SU-DHL-6 (cell line): ENCODE measurements around the gene SAMD4B.

Source experiments
- CTCF ChIP-seq: fragments of 200-600 bp; sonication (generic); IDR thresholded peaks from one replicate; pipeline ENCODE4 v1.5.1; 2017; ENCODE audit warnings: antibody characterized with exemption, mild to moderate bottlenecking, low read length, moderate library complexity; ENCODE audit not compliant: insufficient read depth, poor library complexity, severe bottlenecking
- EZH2phosphoT487 ChIP-seq: fragments of 200-600 bp; sonication (generic), shearing (Covaris generic); conservative IDR thresholded peaks from 2 replicates; pipeline ENCODE4 v1.6.1; 2018; ENCODE audit warnings: mild to moderate bottlenecking, antibody characterized with exemption, low read length, moderate library complexity, mixed read lengths

DNA sequence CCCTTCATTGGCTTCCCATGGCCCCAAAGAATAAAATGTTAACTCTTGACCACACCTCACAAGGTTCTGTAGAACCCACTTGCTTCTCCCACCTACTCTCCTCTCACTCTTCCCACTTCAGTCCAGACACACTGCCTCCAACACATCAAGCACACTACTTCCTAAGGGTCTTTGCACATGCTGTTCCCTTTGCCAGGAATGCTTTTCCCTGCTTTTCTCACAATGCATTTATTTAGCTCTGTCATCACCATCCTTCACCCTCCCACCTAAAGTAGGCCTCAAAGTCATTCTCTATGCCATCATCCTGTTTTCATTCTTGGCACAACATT lies 38.1 kb upstream of the SAMD4B start:
- TF ChIP-seq CTCF (no peak), EZH2phosphoT487 (no peak)
